NCI-H82 (cell line): ENCODE results near the gene CDH26.

Source experiments
- DNase-seq: peaks from one replicate; lab custom pipeline; 2025; lab: John Stamatoyannopoulos, UW

Gene CDH26

GRCh38 chr20:59985864-59986263 is 27.6 kb downstream of the CDH26 start:
- peak; percentile 54 for DNase-seq

- peak; percentile 70 for DNase-seq
Observed at GRCh38 chr20:59987135-59987534, 28.9 kb downstream of the CDH26 start.

- DNase-seq = peak; percentile 4
Observed at GRCh38 chr20:59988141-59988540, 29.9 kb downstream of the CDH26 start.

- peak; percentile 8 for DNase-seq
Observed at GRCh38 chr20:59992526-59993084, 34.4 kb downstream of the CDH26 start.

- DNase-seq = no peak
Observed at GRCh38 chr20:59993736-59994430, 35.7 kb downstream of the CDH26 start.

- DNase-seq = peak; percentile 6
Observed at GRCh38 chr20:59994697-59995122, 36.5 kb downstream of the CDH26 start.

- no peak for DNase-seq
Observed at GRCh38 chr20:59996108-59996507, 37.9 kb downstream of the CDH26 start.

GRCh38 chr20:59997896-59998295 is 39.7 kb downstream of the CDH26 start:
- DNase-seq = no peak

GRCh38 chr20:59999502-59999901 is 41.3 kb downstream of the CDH26 start:
- DNase-seq = no peak

GRCh38 chr20:60000271-60001042 is 42.2 kb downstream of the CDH26 start:
- no peak for DNase-seq

GRCh38 chr20:60001108-60001507 is 42.9 kb downstream of the CDH26 start:
- no peak for DNase-seq

GRCh38 chr20:60003776-60004175 is 45.6 kb downstream of the CDH26 start:
- DNase-seq = no peak

- no peak for DNase-seq
Observed at GRCh38 chr20:60006261-60006660, 48.0 kb downstream of the CDH26 start.

GRCh38 chr20:60007464-60007863 is 49.2 kb downstream of the CDH26 start:
- DNase-seq = no peak

- DNase-seq = no peak
Observed at GRCh38 chr20:60008130-60008808, 50.0 kb downstream of the CDH26 start.

GRCh38 chr20:60009318-60009717 is 51.1 kb downstream of the CDH26 start:
- peak; percentile 38 for DNase-seq

GRCh38 chr20:60009826-60010616 is 51.8 kb downstream of the CDH26 start:
- DNase-seq = peak; percentile 94

- peak; percentile 85 for DNase-seq
Observed at GRCh38 chr20:60010689-60011458, 52.7 kb downstream of the CDH26 start.

- DNase-seq = peak; percentile 99
Observed at GRCh38 chr20:60011512-60012507, 53.6 kb downstream of the CDH26 start.
